Kidney tubule cell (primary cell): ENCODE results near the gene ADAMTS6.
"Not testable (repeated sequence)": the region's sequence is repeated elsewhere in the genome, so short reads cannot be mapped to it uniquely, and the experiment has no call there.

Experiments used
- DNase-seq: peaks from one replicate; pipeline ENCODE4 v3.0.0-alpha.2; 2018; ENCODE audit warnings: low spot score

The ADAMTS6 gene

DNA sequence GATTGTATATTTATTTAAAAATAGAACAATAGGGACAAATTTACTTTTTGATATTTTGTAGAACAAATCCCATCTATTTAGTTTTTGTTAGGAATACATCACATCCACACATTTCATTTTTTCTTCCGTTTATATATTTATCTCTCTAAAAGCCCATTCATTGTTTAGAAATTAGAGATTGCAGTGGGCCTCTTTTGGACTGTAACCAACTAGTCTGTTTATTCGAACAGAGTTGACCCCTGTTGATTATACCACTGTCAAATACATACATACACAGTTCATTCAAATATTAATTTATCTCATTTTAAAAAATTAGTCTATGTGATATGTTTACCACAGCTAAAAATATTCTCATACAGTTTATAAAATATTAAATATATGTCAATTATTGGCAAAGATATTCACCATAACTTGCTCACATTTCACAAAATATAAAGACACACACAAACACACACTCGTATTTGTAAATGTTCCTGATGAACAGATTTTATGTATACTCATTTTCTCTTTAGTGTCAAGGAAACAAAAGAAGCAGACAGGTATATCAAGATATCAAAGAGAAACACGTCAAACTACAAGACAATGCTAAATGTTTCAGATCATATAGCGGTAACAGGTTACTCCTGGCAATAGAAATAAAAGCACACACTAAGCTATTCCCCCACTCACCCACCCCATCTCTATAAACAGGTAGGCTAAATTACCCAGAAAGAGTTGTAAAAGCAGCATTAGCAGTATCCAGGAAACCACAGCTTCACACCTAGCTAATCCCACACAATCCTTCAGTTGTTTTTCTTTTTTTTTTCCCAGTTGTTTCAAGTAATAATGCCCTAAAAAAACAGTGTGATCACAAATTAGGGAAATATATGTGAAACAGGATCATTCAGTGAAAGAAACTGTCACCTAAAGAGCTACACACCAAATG is 283.9 kb downstream of the ADAMTS6 start:
- DNase-seq = peak; percentile 58

DNA sequence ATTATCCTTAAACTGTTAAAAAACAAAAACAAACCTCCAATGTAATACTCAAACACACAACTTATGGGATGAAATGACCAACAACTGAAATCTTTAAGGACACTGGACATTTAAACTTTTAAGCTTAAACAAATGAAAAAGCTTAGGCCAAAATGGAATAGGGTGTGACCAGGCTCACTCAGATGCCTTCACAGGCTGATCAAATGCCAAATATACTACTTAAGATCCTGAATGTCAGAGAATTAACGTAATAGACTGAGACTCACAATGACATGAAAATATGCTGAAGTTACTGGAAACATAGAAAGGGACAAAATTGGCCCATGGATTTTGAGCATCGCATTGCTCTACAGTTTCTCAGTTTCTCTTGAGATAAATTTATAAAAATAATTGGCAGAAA is 286.8 kb downstream of the ADAMTS6 start:
- no peak for DNase-seq

DNA sequence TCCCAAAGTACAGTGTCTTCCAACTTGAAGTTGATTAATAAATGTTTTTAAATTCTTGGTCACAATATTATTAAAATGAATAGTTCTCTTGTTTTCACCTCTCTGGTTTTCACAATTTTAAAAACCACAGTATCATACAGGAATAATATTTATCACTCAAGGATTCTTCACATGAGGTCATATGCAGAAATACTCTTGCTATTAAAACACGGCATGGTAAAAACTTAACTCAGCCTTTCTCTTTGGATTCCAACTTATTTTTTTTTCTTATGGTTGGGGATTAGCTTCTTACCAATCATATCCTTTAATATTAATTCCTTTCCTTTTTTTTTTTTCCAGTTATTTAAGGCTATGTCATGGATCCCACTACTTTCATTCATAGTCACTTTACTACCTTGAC is 289.4 kb downstream of the ADAMTS6 start:
- DNase-seq = no peak

DNA sequence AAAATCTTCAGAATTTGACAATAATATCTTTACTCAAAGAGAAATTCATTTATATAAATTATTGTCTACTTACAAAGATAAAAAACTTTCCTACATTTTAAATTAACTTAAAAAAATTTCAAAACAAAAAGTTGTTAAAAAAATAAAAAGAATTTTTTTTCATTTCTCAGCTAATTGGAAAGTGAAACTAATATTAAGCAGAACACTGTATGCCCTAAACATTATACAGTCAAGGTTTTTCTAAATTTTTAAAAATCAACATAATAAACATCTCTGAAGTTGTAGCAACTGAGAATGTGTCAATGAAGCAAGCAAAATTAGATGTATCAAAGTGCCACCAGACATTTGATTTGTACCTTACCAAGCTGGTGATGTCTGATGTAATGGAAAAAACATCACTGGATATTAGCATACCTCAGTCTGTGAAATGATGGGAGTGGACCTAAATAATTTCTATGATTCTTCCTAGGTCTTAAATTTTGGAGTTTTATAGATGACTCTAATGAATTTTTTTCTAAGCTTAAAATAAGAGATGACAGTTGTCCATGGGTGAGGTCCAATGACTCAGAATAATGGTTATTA is 290.1 kb downstream of the ADAMTS6 start:
- no peak for DNase-seq

DNA sequence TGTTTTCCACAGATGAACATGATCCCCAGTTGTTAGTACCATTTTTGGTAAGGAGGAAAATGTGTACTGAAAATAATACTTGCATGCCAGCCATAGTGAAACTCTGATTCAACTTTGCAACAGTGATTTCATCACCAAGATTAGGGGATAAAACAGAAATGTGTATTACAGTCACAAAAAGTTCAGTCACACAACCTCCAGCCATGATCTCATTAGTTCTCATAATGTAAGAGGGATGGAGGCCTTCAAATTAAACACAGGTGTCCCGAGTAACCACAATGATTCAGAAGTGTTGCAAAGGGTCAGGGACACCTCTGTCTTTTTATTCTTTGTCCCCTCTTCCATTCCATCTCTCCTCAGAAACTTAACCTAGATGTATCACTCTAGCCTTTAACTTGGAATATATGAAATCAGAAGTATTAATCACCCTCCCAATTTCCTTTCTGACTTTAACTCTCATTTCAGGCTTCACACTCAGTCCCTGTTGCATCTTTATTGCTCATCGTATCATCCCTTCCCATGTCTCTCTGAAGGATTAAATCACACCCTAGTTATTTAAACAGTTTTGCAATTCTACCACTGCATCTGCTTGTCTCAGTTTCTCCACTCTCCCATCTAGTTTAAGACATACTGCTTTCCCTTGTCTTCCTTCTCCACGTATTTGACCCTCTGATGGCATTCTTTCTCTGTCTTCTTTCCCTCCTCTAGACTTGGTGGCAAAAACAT is 291.2 kb downstream of the ADAMTS6 start:
- DNase-seq = peak; percentile 96

DNA sequence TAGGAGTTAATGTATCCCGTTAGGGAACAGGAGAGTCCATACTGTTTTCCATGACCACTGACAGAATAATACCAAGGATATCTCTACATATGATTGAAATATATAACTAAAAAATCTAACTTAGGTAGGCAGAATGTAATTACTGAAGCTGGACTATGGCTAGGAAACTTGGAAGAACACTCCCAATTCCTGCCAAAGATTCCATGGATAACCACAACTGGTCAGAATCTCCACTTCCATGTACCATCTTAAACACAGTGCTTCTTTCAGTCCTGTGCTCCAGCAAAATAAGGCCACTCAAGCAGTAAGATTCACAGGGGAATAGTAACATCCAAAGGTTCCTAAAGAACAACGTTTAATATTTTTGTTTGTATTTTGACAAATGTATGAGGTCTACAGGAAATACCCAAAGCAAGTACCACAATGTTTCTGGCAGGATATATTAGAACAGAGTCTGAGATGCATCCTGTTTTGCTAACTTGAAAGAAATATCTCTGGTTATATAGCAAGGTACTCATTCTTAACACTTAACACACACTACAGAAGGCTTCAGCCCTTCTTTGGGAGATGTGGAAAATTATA is 295.0 kb downstream of the ADAMTS6 start:
- DNase-seq = no peak

DNA sequence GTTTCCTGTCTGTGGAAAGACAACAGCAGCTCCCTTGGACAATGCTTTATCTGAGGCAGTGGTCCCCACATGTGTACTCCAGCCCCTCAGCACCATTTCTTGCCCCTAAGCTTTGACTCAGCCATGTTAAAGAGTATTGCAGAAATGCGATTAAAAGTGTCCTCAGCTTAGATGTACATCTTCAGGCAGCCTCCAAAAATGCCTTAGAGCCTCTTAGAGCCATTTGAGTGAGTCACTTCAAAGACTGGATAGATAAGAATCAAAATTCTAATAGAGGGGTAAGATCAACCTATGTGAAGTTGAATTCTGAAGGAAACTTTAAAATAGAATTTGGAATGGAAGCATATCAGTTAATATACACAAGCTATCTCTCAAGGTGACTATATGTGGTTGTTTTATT is 296.3 kb downstream of the ADAMTS6 start:
- no peak for DNase-seq

DNA sequence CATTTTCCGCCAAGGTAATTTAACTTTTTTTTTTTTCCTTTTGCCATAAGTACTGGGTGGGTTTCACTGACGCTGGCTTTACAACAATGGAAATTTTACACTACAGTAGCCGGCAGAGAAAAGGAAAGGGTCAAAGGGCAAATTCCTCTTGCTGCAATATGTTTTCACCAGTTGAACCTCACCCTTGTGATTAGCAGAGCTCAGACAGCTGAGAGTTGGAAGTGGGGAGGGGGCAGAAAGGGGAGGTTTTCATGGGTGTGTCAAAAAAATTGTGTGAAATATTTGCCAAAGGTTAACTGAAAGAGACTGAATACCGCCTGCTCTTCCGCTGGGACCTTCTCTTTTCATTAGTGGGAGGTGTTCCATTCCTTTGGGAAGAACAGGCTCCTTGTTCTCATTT is 296.9 kb downstream of the ADAMTS6 start:
- DNase-seq = no peak

DNA sequence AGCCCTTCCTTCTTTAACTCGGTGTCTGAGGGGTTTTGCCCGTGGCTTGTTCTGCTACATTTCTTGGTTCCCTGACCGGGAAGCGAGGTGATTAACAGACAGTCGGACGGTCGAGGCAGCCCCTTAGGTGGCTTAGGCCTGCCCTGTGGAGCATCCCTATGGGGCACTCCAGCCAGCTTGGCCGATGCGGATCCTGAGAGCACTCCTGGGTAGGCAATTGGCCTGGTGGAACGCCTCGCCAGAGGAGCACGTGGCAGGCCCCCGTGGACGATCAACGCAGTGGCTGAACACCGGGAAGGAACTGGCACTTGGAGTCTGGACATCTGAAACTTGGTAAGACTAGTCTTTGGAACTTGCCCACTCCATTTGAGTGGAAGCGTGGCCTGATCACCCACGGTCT is 307.5 kb downstream of the ADAMTS6 start:
- DNase-seq = not testable (repeated sequence)

DNA sequence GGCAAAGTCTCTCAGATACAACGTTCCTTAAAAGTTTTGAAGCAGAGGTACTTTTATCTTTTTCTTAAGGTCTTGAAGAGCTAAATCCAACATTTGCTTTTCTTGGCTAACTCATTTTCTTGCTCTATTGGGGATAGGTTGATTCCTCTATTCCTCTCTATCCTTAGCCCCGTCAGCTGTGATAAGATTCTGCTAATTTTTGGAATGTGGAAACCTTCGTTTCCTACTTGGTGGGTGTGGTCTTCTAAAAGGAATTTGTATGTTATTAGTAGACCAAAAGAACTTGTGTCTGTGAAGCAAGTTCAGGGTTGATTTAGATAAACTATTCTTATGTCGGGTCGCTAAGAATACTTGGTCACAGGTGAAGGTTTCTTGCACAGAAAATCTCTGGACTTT is 308.6 kb downstream of the ADAMTS6 start:
- no peak for DNase-seq

DNA sequence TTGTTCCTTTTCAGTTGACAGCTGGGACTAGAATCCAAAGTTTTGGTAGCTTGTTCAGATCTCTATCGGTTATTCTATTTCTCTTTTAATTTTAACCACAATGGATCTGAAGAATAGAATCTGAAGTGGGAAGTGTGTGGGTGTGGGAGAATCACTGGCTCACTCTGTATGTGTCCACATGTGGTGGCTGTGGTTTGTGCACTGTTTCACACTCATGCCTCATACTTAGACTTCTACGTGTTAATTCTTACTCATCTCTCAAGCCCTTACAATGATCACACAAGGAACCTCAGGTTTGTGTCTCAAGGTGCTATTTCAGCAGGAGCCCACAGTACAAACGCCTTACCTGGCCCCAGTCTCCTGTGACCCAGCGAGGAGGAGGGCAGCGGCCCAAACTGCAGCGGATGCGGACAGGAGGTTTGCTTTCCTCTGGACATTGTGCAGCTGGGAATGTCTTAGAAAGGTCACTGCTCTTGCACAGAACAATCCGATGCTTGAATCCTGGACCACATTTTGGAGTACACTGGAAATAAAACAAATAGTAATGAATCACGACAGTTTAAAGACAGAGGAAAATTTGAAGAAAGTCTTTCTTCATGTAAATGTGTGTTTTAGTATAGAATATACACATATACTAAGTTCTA is 309.1 kb downstream of the ADAMTS6 start:
- DNase-seq = peak; percentile 73

DNA sequence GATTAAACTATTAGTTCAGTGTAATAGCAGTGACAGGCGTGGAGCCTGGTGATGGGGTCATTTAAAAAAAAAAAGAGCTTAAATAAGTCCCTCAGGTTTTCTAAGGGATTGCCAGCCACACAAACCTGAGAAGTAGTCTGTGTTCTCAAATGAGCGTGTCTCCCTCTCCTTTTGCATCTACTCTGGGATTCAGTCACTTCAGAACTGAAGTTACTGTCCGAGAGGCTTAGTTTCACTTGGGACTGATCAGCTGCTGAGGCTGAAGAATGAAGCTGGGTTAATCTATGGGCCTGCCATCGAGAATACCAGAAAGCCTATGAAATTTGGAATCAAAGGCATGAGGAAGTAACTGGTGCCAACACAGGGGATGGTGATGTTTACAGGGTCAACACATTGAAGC is 310.1 kb downstream of the ADAMTS6 start:
- DNase-seq = no peak

DNA sequence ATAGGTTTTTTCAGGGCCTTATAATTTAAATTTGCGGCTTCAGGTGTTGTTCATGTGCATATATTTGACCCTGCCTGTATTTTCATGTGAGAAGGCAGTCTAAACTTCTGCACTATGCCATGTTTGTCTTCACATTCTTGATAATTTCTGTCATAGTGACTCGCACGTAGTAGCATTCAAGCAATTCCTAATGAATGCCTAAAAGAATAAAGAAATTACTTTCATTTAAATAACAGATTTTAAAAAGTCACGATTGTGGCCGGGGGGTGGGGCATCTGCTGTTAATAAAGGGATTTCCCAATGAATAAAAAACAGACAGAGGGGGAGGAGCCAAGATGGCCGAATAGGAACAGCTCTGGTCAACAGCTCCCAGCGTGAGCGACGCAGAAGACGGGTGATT is 318.0 kb downstream of the ADAMTS6 start:
- peak; percentile 79 for DNase-seq

DNA sequence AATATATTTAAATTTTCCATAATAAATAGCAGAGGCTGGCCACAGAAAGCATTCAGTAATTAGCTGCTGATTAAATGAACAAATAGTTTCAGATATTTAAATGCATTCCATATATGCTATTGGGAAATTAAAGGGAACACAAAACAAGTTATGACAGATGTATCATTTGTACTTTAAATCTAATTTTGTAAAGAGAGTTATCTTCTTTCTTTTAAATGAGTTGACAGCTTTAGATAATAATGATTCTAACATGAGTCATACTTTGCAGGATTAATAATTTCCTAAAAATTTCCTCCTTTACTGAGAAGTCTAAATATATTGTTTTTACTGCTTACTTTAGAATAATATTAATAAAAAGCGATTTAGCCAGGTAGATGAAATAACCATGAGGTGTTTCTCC is 320.1 kb downstream of the ADAMTS6 start:
- DNase-seq = peak; percentile 37

DNA sequence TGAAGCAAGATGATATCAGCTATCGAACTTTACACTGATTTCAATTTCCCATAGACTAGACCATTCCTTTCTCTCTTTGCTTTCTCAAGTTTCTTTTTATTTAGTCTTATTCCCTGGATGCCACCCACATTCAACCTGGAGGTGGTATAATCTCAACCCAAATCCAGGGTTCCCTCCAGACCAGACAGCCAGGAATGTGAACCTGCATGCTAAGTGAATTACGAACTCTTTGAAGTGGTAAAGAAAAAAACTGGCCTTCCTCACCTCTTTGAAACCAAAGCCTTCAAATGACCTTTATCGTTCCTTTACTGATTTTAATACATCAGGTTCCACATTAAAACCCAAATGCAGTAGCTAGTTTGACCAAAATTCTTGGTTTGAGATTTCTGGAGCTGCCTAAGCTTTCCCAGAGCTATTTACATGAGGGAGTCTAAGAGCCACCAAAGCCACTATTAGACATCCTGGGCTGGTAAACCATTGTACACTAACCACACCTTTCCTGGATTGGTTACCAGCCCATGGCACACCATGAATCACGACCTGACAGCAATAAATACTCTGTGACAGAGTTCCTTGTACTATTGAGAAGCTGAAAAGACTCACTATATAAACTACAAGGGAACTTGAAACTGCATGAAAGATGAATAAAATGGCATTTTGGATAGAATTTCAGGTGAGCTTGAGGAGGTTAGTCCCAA is 323.7 kb downstream of the ADAMTS6 start:
- peak; percentile 89 for DNase-seq

DNA sequence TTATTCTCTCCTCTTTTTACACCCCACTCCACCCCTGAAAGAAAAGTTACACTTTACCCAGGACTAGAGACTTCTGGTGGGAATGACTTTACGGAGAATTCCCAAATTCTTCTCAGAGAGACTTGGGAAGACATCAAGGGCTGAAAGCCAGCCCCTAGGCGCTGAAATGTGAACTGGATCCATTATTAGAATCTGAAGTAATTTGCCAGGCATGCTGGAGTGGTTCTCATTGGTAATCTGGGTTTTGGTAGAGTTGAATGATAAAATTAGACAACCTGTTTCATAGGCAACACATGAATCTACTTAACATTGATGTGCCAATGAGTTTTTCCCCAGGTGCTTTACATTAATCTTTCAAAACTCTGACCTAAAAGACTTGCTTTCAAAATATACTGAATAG is 324.8 kb downstream of the ADAMTS6 start:
- DNase-seq = no peak

DNA sequence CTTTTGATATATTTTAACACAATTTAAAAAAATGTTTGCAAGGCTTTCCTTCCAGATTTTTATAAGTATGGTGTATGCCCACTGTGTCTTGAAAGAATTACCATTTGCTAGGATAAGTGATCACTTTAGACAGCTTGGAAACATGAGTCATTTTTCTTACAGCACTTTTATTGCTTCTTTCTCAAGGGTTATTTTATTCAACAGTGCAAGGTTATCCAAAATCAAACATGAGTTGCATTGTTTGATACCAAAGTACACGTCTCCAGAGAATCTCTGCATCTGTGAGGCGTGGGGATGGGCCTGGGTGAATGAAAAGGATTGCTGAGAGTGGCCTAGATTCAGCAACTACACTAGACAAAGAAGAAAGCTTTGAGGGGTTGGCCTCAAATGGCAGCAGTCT is 329.6 kb downstream of the ADAMTS6 start:
- no peak for DNase-seq

DNA sequence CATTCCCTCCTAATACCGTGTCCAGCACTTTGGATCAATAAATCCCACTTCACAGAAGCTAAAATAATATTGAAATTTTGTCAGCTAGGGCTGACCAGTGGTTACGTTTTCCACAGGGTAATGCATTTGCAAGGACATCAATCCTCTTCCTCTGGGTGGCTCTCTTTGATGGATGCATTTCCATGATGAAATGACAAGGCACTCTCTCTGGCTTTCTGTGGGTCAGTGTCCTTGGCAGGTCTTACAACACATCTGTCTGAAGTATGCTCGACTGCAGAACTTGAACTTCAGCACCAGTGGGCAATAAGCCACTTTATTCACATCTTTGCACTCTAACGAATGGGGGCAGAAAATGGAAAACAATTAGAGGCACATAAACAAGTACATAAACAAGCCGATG is 330.1 kb downstream of the ADAMTS6 start:
- no peak for DNase-seq

DNA sequence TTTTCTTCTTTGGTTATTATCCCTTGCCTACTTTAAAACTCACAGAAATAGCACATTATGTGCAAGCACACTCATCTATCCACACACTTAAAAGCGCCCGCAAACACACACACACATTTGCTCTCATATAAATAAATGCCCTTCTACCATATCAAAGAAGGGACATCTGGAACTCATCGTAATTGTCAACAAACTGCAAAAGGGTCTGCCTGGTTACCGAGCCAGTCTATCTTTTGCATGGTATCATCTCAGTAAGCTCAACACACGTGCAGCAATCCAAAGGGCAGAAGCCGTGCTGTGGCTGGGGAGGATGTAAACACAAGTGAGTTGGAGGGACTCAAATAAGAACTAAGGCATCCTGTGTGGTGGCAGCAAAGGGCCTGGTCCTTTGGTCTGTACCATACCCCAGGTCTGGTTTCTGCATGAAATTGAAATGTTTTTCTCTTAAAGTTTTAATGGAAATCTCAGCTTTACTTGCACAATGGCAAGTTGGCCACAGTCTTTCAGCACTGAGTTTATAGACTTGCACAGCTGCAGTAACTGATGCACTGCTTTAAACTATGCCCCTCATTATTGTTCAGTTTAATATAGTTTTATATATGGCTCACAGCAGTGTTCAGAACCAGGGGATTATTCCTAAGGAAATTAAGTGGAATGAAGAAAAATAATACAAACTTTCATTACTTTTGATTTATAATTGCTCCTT is 331.0 kb downstream of the ADAMTS6 start:
- DNase-seq = no peak

DNA sequence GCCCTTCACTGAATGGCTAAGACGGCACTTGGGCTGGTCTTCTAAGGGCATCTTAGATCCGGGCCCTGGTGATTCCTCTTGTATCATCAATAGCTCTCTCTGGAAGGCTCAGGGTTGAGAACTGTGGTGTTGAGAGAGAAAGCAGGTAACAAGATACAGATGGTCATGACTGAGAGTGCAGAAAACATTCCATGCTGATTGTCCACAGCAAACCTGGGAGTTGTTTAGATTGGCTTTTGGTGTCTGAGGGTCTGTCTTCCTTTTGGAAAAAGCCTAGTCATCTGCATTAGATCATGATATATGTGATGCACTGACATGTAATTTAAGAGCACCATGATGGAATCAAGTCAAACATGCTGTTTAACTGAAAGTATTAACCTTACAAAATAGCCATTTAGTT is 331.9 kb downstream of the ADAMTS6 start:
- no peak for DNase-seq
